ENCODE measurements around the gene CLTB.

Gene CLTB

DNA sequence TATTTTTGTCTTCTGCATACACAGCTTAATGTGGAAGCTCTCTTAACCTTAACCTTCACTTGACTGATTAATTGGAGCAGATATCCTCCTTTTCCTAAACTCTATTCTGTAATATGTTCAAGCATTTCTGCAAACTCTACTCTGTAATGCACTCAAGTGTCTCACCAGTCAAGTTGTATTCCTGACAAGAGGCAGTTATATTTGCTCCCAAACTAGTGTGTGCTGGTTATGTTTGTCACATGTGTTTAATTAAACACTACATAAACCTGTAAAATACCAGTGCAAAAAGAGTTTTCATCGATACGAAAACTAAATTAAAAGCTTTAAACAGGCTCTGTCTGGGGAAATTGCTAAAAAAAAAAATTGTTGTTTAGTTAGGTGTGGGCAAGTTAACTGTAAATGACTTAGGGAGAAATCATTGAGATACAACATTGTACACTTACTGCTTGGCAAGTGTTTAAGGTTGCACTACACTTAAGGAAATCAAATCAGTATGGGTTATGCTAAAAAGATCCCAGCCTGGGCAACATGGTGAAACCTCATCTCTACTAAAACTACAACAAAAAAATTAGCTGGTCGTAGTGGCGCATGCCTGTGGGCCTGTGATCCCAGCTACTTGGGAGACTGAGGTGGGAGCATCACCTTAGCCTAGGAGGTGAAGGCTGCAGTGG is 38.5 kb upstream of the CLTB start:
- no peaks in the 10 kb centered on the region for H3K36me3 ChIP-seq
- H3K4me1 ChIP-seq (ENCODE audit: control insufficient read depth in 1 of 2, insufficient read depth in 1 of 2, low read depth in 1 of 2, low read length in 1 of 2) = peaks cover 0 to 3% of the 10 kb centered on the region in 2 experiments
- no peak overlapping the region for H3K4me3 ChIP-seq (ENCODE audit: low read depth in 1 of 2, low read length in 1 of 2)
- H3K27ac ChIP-seq = no peak overlapping the region
- H3K27me3 ChIP-seq = no peaks in the 10 kb centered on the region
- no peaks in the 10 kb centered on the region for H3K9me3 ChIP-seq
- TF ChIP-seq, protein P1, sequence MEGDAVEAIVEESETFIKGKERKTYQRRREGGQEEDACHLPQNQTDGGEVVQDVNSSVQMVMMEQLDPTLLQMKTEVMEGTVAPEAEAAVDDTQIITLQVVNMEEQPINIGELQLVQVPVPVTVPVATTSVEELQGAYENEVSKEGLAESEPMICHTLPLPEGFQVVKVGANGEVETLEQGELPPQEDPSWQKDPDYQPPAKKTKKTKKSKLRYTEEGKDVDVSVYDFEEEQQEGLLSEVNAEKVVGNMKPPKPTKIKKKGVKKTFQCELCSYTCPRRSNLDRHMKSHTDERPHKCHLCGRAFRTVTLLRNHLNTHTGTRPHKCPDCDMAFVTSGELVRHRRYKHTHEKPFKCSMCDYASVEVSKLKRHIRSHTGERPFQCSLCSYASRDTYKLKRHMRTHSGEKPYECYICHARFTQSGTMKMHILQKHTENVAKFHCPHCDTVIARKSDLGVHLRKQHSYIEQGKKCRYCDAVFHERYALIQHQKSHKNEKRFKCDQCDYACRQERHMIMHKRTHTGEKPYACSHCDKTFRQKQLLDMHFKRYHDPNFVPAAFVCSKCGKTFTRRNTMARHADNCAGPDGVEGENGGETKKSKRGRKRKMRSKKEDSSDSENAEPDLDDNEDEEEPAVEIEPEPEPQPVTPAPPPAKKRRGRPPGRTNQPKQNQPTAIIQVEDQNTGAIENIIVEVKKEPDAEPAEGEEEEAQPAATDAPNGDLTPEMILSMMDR (IDR thresholded peaks at IDR 0.05) = no peak

DNA sequence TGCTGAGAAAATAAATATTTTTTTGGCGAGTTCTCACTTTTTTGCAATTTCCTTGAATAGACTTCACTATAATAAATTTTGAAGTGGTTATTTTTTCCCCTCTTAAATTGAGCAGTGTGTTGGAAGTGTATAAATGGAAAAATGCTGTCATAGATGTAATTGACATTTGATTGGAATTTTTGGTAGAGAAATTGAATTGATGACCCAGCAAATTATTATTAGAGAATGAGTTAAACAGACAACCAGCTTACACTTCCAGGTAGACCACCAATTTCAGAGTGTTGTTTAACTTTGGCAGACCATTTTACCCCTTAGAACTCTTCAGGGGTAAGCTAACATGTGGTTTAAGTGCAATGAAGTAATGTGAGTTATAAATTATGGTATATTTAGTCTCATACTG is 33.7 kb upstream of the CLTB start:
- TF ChIP-seq, protein P1 (IDR thresholded peaks at IDR 0.05) = no peak
- Histone ChIP-seq H3K4me1 (ENCODE audit: control insufficient read depth in 1 of 2, insufficient read depth in 1 of 2, low read depth in 1 of 2, low read length in 1 of 2) (peaks cover 25 to 26% of the 10 kb centered on the region in 2 experiments), H3K27me3 (no peaks in the 10 kb centered on the region), H3K9me3 (no peaks in the 10 kb centered on the region), H3K36me3 (no peaks in the 10 kb centered on the region), H3K4me3 (ENCODE audit: low read depth in 1 of 2, low read length in 1 of 2) (no peak overlapping the region), H3K27ac (no peak overlapping the region)

DNA sequence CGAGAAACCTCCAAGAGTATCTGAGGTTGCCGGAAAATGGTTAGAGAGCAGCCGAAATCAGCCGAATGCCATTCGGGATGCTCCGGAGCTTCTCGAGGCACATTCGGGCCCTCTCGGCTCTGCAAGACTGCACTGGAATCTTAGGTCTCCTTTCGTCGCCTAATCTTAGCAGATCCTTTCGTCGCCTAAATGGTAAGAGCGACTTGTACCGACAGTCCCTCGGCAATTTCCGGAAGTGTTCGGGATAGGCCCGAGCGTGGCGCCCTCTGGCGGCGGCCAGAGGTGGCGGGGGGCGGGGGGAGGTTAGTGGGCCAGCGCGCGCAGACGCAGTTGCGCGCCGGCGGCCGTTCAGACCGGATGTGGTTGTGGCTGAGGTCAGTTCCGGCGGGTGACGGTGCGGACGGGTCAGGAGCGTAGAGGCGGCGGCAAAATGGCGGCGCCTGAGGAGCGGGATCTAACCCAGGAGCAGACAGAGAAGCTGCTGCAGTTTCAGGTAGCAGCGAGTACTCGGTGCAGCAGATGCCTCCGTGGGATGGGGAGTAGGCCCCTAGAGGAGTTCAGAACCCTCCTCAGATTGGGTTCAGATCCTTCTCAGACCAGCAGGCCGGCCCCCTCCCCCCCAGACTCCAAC is 31.8 kb upstream of the CLTB start, which contains the start of gene FAF2:
TSS of gene FAF2 (plus strand) at position 408 of the 631 bp plus-strand sequence. CDS start at position 431, 23 bp downstream.
- TF ChIP-seq, protein P1 (IDR thresholded peaks at IDR 0.05) = peak; percentile 100
- Histone ChIP-seq H3K4me3 (ENCODE audit: low read depth in 1 of 2, low read length in 1 of 2) (peak within 1 kb of the TSS; percentile 75 to 99), H3K9me3 (no peaks in the 10 kb centered on the region), H3K4me1 (ENCODE audit: control insufficient read depth in 1 of 2, insufficient read depth in 1 of 2, low read depth in 1 of 2, low read length in 1 of 2) (peaks cover 25 to 26% of the 10 kb centered on the region in 2 experiments), H3K27me3 (no peaks in the 10 kb centered on the region), H3K36me3 (no peaks in the 10 kb centered on the region), H3K27ac (peak within 1 kb of the TSS; percentile 94)

DNA sequence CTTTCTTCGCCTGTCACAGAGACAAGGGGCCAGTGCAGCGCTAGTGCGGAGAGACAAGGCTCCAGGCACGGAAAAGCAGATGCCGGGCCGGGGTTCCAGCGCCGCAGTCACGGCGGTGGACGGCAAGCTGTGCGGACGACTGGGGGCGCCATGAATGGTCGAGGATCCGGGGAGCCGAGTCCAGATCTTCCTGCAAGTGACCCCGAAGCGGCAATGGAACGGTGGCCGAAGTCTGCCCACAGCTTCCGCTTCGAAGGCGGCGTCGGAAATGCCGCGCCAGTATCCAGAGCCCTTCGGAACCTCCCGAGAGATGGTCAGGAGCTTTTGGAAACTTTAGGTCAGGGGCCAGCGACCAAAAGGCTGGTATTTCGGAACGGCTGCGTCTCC is 31.2 kb upstream of the CLTB start:
- no peaks in the 10 kb centered on the region for H3K36me3 ChIP-seq
- H3K4me3 ChIP-seq (ENCODE audit: low read depth in 1 of 2, low read length in 1 of 2) = peak overlapping the region; percentile 75 to 99
- no peaks in the 10 kb centered on the region for H3K9me3 ChIP-seq
- H3K4me1 ChIP-seq (ENCODE audit: control insufficient read depth in 1 of 2, insufficient read depth in 1 of 2, low read depth in 1 of 2, low read length in 1 of 2) = peaks cover 25 to 26% of the 10 kb centered on the region in 2 experiments
- no peaks in the 10 kb centered on the region for H3K27me3 ChIP-seq
- H3K27ac ChIP-seq = peak overlapping the region; percentile 94
- TF ChIP-seq, protein P1 (IDR thresholded peaks at IDR 0.05) = no peak

DNA sequence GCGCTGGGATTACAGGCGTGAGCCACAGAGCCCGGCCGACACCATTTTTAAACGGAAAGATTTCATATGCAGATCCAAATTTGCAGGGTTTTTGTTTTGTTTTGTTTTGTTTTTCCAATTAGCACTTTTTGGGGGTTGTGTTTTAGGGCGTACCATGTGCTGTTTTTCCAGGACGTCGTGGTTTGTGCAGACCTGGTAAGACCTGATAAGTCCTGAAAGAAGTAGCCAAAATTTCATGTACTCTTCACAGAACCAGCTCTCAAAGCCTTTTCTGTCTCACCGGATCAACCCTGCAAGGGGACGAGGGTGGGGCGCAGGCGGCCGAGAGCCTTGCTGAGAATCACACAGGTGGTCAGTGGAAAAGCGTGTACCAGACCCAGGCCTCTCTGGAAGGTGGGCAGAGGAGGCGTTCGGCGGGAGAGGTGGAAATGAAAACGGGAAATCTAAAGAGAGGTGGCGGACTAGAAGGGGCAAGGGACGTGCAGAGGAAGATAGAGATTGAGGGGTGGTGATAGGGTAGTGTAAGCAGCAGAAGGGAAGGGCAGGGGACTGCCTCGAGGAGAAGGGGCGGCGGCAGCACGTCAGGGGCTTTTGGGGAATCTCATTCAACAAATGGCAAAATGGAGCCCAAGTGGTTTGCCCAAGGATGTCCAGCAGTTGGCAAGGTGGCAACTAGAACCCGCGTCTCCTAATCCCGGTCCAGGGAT is 30.7 kb upstream of the CLTB start:
- Histone ChIP-seq H3K27me3 (no peaks in the 10 kb centered on the region), H3K9me3 (no peaks in the 10 kb centered on the region), H3K4me3 (ENCODE audit: low read depth in 1 of 2, low read length in 1 of 2) (peak overlapping the region; percentile 75 to 99), H3K27ac (peak overlapping the region; percentile 94), H3K36me3 (no peaks in the 10 kb centered on the region), H3K4me1 (ENCODE audit: control insufficient read depth in 1 of 2, insufficient read depth in 1 of 2, low read depth in 1 of 2, low read length in 1 of 2) (peaks cover 25 to 26% of the 10 kb centered on the region in 2 experiments)
- TF ChIP-seq, protein P1 (IDR thresholded peaks at IDR 0.05) = no peak

Measured in neutrophil (primary cell).